Measurements from ENCODE around the gene ADRA2B. TPM values are rescaled to one million over a fixed set of nuclear protein-coding genes. Genes with fewer than 3 reads are reported as not detected.

ADRA2B gene
- total and polyA plus RNA-seq, 2 donors (not counting 3 experiments of a cell fraction or from before 2014, with no cell fraction given), result not detected

GRCh38 chr2:96120991-96121390 lies 4.6 kb upstream of the ADRA2B start:
- TF ChIP-seq POLR2AphosphoS5 (IDR thresholded peaks at IDR 0.05; ENCODE audit: insufficient read depth, low read depth, low read length) (no peak), JUN (IDR thresholded peaks at IDR 0.05; ENCODE audit: borderline replicate concordance, insufficient read depth, insufficient read length, low read depth) (no peak), MYC (IDR thresholded peaks at IDR 0.05; ENCODE audit: low read depth, low read length) (no peak), GATA2 (IDR thresholded peaks at IDR 0.05; ENCODE audit: insufficient read depth, insufficient read length, low read depth, low read length) (no peak), EZH2 (IDR thresholded peaks at IDR 0.05; ENCODE audit: borderline replicate concordance, low read depth, low read length, severe bottlenecking) (no peak), POLR2A (IDR thresholded peaks at IDR 0.05; ENCODE audit: low read depth, low read length) (no peak), FOS (IDR thresholded peaks at IDR 0.05; ENCODE audit: borderline replicate concordance, insufficient read depth, low read length) (no peak), CTCF (IDR thresholded peaks at IDR 0.05; ENCODE audit: extremely low read depth in 1 of 2, insufficient read depth in 1 of 2, low read depth in 1 of 2, low read length in 2 of 2) (no peak), MAX (IDR thresholded peaks at IDR 0.05; ENCODE audit: insufficient read depth, insufficient read length) (no peak)
- H3K4me2 ChIP-seq (ENCODE audit: insufficient read depth, low read length), result no peak overlapping the region
- CTCF ChIA-PET, result interaction anchor here (1.5 kb wide), 1 partner anchor 53 kb away, joined by 4 read pairs; no protein-coding TSS in a partner anchor

More at GRCh38 chr2:96120991-96121390, 4.6 kb upstream of the ADRA2B start:
- no TSS peak for BruUV-seq (replicated peaks)
- FAIRE-seq (no peak), DNase-seq (ENCODE audit: low read depth, low spot score) (no peak)
- peaks cover 3 to 6% of the 10 kb centered on the region in 2 experiments for H3K27me3 ChIP-seq (ENCODE audit: control insufficient read depth in 2 of 2, insufficient read depth in 2 of 2, low read length in 2 of 2)
- no peaks in the 10 kb centered on the region for H3K79me2 ChIP-seq (ENCODE audit: control insufficient read depth, insufficient read depth, low read length)
- POLR2A ChIA-PET, result no interaction called here
- H2AFZ ChIP-seq (ENCODE audit: low read depth, low read length), result no peak overlapping the region
- no peaks in the 10 kb centered on the region for H3K9me3 ChIP-seq (replicated peaks; ENCODE audit: control insufficient read depth, insufficient read depth, low read length)
- no peaks in the 10 kb centered on the region for H3K36me3 ChIP-seq (ENCODE audit: control insufficient read depth in 2 of 2, extremely low read depth in 1 of 2, insufficient read depth in 2 of 2, low read length in 2 of 2)
- intact Hi-C loops (cut with micrococcal nuclease), result no loop called here
- dilution Hi-C loops (cut with MboI; ENCODE audit: extremely low pct_ligation_motif_present, low sequenced_read_pairs), result no loop called here
- no peaks in the 10 kb centered on the region for H4K20me1 ChIP-seq (replicated peaks; ENCODE audit: control insufficient read depth, extremely low read depth, insufficient read depth, low read length)
- no peak overlapping the region for H3K27ac ChIP-seq (ENCODE audit: insufficient read depth, low read depth, low read length)
- H3K4me3 ChIP-seq (replicated peaks in 1 of 3; ENCODE audit: insufficient read depth in 1 of 3, low read depth in 1 of 3, low read length in 3 of 3), result no peak overlapping the region
- no peaks in the 10 kb centered on the region for H3K9me1 ChIP-seq (replicated peaks; ENCODE audit: control insufficient read depth, extremely low read depth, insufficient read depth, low read length)
- H3K9ac ChIP-seq (replicated peaks; ENCODE audit: extremely low read depth, insufficient read depth, low read length), result no peak overlapping the region
- H3K4me1 ChIP-seq (ENCODE audit: control insufficient read depth, extremely low read depth, insufficient read depth, low read length), result no peaks in the 10 kb centered on the region

Data from endothelial cell of umbilical vein (primary cell).